Measurements from ENCODE around the gene NOM1. TPM values are rescaled to one million over a fixed set of nuclear protein-coding genes. Genes with fewer than 3 reads are reported as not detected.

Gene NOM1
- total RNA-seq, 2 donors from 2014 or later: 20.5 to 37.4 TPM

- no peaks in the 10 kb centered on the region for H3K4me1 Mint-ChIP-seq
- no peaks in the 10 kb centered on the region for H3K9me3 Mint-ChIP-seq
- ATAC-seq (replicated peaks): no peak
- no peaks in the 10 kb centered on the region for H3K36me3 Mint-ChIP-seq (ENCODE audit: low read depth)
- H3K27ac Mint-ChIP-seq: no peak overlapping the region
- H3K4me3 Mint-ChIP-seq: no peak overlapping the region
- no peaks in the 10 kb centered on the region for H3K27me3 Mint-ChIP-seq
Measured at GRCh38 chr7:156985101-156985992, 35.8 kb downstream of the NOM1 start.

GRCh38 chr7:156986378-156986777 lies 36.9 kb downstream of the NOM1 start:
- no peaks in the 10 kb centered on the region for H3K9me3 Mint-ChIP-seq
- no peak overlapping the region for H3K27ac Mint-ChIP-seq
- no peak overlapping the region for H3K4me3 Mint-ChIP-seq
- H3K27me3 Mint-ChIP-seq: no peaks in the 10 kb centered on the region
- no peaks in the 10 kb centered on the region for H3K36me3 Mint-ChIP-seq (ENCODE audit: low read depth)
- H3K4me1 Mint-ChIP-seq: no peaks in the 10 kb centered on the region
- ATAC-seq (replicated peaks): no peak

GRCh38 chr7:156988343-156989185 lies 39.1 kb downstream of the NOM1 start:
- ATAC-seq (replicated peaks): no peak
- Mint-ChIP-seq H3K9me3 (no peaks in the 10 kb centered on the region), H3K27ac (no peak overlapping the region)

GRCh38 chr7:156989766-156990535 lies 40.4 kb downstream of the NOM1 start:
- no peaks in the 10 kb centered on the region for H3K36me3 Mint-ChIP-seq (ENCODE audit: low read depth)
- ATAC-seq (replicated peaks): no peak
- no peaks in the 10 kb centered on the region for H3K4me1 Mint-ChIP-seq
- H3K9me3 Mint-ChIP-seq: no peaks in the 10 kb centered on the region
- no peak overlapping the region for H3K4me3 Mint-ChIP-seq
- H3K27me3 Mint-ChIP-seq: peaks cover 10% of the 10 kb centered on the region
- H3K27ac Mint-ChIP-seq: no peak overlapping the region

More at GRCh38 chr7:156988343-156989185, 39.1 kb downstream of the NOM1 start:
- Mint-ChIP-seq H3K36me3 (ENCODE audit: low read depth) (no peaks in the 10 kb centered on the region), H3K27me3 (peaks cover 7% of the 10 kb centered on the region), H3K4me1 (no peaks in the 10 kb centered on the region), H3K4me3 (no peak overlapping the region)

GRCh38 chr7:156993021-156993924 lies 43.8 kb downstream of the NOM1 start:
- H3K4me3 Mint-ChIP-seq: no peak overlapping the region
- H3K36me3 Mint-ChIP-seq (ENCODE audit: low read depth): no peaks in the 10 kb centered on the region
- H3K4me1 Mint-ChIP-seq: no peaks in the 10 kb centered on the region
- no peak for ATAC-seq (replicated peaks)
- H3K27ac Mint-ChIP-seq: no peak overlapping the region
- no peaks in the 10 kb centered on the region for H3K9me3 Mint-ChIP-seq
- peaks cover 35% of the 10 kb centered on the region for H3K27me3 Mint-ChIP-seq

- H3K4me1 Mint-ChIP-seq: no peaks in the 10 kb centered on the region
Measured at GRCh38 chr7:156993925-156994235, 44.4 kb downstream of the NOM1 start.

GRCh38 chr7:156994417-156994816 lies 44.9 kb downstream of the NOM1 start:
- H3K4me1 Mint-ChIP-seq: no peaks in the 10 kb centered on the region
- no peaks in the 10 kb centered on the region for H3K9me3 Mint-ChIP-seq
- no peak for ATAC-seq (replicated peaks)
- H3K27ac Mint-ChIP-seq: no peak overlapping the region
- no peak overlapping the region for H3K4me3 Mint-ChIP-seq
- peaks cover 46% of the 10 kb centered on the region for H3K27me3 Mint-ChIP-seq
- H3K36me3 Mint-ChIP-seq (ENCODE audit: low read depth): no peaks in the 10 kb centered on the region

More at GRCh38 chr7:156993925-156994235, 44.4 kb downstream of the NOM1 start:
- no peak for ATAC-seq (replicated peaks)
- H3K9me3 Mint-ChIP-seq: no peaks in the 10 kb centered on the region
- no peak overlapping the region for H3K4me3 Mint-ChIP-seq
- no peak overlapping the region for H3K27ac Mint-ChIP-seq
- H3K36me3 Mint-ChIP-seq (ENCODE audit: low read depth): no peaks in the 10 kb centered on the region
- peaks cover 41% of the 10 kb centered on the region for H3K27me3 Mint-ChIP-seq

GRCh38 chr7:156998988-156999957 lies 49.8 kb downstream of the NOM1 start:
- Mint-ChIP-seq H3K9me3 (no peaks in the 10 kb centered on the region), H3K36me3 (ENCODE audit: low read depth) (peaks cover 6% of the 10 kb centered on the region), H3K4me1 (peaks cover 8% of the 10 kb centered on the region), H3K4me3 (peak overlapping the region; percentile 13), H3K27me3 (peaks cover 58% of the 10 kb centered on the region), H3K27ac (no peak overlapping the region)
- ATAC-seq (replicated peaks): no peak

GRCh38 chr7:156999958-157000726 lies 50.6 kb downstream of the NOM1 start:
- H3K4me1 Mint-ChIP-seq: peaks cover 13% of the 10 kb centered on the region
- peaks cover 14% of the 10 kb centered on the region for H3K36me3 Mint-ChIP-seq (ENCODE audit: low read depth)
- ATAC-seq (replicated peaks): no peak
- H3K9me3 Mint-ChIP-seq: no peaks in the 10 kb centered on the region
- H3K27ac Mint-ChIP-seq: no peak overlapping the region
- H3K27me3 Mint-ChIP-seq: peaks cover 66% of the 10 kb centered on the region
- peak overlapping the region; percentile 57 for H3K4me3 Mint-ChIP-seq

- ATAC-seq (replicated peaks): no peak
- Mint-ChIP-seq H3K4me1 (peaks cover 13% of the 10 kb centered on the region), H3K9me3 (no peaks in the 10 kb centered on the region), H3K36me3 (ENCODE audit: low read depth) (peaks cover 14% of the 10 kb centered on the region), H3K27me3 (peaks cover 62% of the 10 kb centered on the region), H3K27ac (no peak overlapping the region), H3K4me3 (peak overlapping the region; percentile 57)
Measured at GRCh38 chr7:157000741-157001653, 51.5 kb downstream of the NOM1 start.

- Mint-ChIP-seq H3K36me3 (ENCODE audit: low read depth) (peaks cover 14% of the 10 kb centered on the region), H3K9me3 (no peaks in the 10 kb centered on the region), H3K27ac (no peak overlapping the region), H3K27me3 (peaks cover 56% of the 10 kb centered on the region), H3K4me1 (peaks cover 13% of the 10 kb centered on the region), H3K4me3 (no peak overlapping the region)
- ATAC-seq (replicated peaks): no peak
Measured at GRCh38 chr7:157001920-157002818, 52.7 kb downstream of the NOM1 start.
